Right kidney (tissue), 1 donor: ENCODE measurements around the gene ASTN2.
"Not testable (repeated sequence)": the region's sequence is repeated elsewhere in the genome, so short reads cannot be mapped to it uniquely, and the experiment has no call there.

Experiments
- DNase-seq: peaks from one replicate; pipeline ENCODE4 v3.0.0-alpha.2; 2016

Gene ASTN2

DNA sequence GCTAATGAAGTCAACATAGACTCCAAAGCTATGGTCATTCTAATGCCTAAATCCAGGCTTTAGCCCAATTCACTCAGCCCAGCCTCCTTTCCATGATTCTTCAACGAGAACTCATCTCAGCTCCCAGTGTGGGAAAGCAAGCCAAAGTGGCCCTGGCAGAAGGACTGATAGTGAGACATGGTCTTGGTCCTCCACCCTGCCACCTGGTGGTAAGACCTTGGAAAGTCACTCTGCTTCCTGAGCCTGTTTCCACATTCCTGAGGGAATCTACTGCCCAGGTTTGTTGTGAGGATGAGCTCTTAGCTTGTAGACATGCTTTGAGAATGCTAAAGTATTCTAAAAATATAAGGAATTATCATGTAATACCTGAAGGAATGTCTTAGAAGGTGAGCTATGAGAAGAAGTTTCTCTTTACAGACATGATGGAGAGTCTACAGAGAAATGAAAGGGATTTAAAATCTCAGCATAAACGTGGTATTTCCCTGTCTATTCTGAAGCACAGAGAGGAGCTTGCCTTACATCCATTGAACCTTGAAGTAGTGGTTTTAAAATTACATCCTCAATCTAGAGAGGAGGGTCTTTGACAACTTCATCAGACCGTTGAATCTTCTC, 554.2 kb downstream of the ASTN2 start:
- no peak for DNase-seq

DNA sequence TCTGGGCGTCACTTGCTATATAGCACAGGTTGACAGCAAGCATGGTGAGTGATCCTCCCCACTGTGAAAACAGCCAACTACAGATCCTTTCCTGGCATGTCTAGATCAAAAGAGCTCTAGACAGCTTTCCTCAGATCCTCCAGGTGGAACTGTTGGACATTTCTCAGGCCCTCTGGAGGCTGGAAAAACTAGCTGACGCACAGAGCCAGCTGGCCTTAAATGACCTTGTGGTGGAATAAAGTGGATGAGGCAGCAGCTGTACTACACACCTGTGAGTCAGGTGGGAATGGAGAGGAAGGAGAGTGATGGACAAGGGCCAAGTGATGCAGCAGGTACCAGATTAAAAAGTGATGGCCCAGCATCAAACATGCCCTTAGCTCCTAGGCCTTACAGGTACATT, 555.1 kb downstream of the ASTN2 start:
- no peak for DNase-seq

DNA sequence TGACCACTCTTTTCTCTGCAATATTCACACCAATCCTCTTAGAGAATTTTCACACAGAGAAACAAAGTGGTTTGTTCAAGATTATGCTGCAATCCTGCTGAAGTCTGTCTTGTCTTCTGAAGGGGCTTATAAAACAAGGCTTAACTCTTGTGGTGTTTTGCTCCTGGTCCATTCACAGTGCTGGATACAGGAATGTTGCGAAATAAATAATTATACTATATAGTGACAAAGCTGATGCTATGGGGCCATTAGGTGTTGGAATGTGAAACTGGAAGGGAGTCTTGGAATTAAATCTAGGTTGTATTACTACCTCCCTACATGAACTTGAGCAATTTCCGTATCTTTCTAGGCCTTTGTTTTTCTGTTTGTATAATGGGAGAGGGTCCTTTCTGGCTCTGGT, 557.5 kb downstream of the ASTN2 start:
- DNase-seq = no peak

DNA sequence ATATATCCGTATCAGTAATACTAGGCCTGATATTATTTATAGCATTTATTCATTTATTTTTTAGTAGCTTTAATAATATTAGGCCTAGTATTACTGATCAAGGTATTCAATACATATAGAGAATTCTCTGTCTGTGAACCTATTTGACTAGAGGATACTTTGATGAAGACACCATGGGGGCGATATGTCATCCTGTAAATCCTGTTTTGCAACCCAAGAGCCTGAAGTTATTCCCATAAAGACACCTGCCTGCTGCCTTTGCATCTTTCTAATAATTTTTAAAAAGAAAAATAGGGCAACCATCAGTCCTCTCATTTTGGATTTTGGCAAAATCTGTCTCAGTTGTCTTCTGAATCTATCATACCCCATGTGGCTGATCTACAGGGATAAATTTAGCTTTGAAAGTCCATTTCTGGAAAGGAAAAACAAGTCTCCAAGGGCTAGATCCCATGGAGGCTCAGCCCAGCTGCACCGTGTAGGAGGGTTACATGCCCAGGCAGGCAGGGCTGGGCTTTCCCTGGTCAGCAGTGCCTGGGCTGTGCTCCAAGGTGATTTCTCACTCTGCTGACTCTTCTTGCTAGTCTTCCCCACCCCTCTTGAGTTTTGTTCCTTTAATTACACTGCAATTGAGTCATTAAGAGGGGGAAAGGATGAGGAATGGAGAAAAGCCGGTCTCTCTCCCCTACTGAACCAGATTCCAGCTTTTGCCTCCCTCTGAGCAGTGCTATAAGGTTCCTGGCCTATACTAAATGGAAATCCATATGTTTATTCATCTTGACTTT, 558.8 kb downstream of the ASTN2 start:
- no peak for DNase-seq

DNA sequence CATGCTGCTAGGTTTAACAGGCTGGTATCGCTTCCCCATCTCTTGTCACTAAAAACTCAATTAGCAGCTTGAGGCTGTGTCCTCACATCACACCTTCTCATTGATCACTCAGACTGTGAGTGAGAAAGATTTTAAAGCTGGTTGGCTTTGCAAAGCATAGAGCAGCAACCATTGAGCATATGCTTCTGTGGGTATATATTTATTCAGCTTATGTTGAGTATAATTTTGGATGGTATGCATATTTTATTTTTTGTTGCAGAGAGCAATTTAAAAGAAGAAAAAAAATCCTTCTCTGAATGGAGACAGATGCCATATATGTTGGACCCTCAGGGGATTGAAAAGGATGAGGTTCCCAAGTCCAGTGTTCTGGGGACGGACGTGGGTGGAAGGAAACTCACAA, 565.1 kb downstream of the ASTN2 start:
- no peak for DNase-seq

DNA sequence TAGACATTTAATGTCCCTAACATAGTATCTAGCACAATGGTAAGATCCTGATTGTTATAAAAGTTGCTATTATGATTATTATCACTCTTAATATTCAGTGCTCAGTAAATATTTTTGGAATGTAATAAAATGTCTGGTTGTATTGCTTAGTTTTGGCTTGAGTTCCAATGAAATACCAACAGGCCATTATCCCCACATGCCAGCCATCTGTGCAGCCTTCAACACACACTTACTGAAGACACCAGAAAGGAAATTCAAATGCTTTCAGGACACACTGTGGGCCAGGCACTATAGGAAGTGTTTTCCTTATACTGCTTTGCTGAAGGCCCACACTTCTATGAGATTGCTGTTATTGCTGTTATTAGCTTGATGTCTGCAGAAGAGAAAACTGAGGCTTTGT, 570.2 kb downstream of the ASTN2 start:
- no peak for DNase-seq

DNA sequence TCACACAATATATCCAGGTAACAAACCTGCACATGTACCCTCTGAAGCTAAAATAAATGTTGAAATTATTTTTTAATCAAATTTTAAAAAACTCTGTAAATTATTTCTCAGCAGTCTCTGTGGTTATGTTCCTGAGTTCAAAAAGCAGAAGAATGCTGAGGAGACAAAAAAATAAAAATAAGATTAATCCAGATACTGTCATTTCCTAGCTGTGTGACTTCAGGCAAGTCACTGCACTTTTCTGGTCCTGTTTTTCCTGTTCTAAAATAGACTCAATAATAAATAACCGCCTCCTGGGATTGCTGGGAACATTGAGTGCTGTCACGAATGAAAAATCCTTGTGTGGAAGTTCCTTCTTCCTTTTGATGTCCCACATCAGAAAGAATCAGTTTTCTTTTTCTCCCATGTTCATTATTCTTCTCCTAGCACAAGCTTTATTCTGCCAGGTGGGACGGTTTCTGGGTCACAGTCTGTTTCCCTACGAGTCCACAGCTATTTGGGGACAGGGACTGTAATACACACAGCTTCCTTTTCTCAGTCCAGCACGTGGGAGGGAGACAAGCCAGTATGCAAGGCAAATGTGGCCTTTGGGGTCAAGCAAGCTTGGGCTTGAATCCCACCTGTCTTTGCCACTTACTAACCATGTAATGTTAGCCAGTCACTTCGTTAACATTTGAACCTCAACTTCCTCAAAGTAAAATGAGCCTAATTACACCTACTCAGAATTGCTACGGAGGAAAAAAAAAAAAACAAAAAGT, 570.8 kb downstream of the ASTN2 start:
- no peak for DNase-seq

DNA sequence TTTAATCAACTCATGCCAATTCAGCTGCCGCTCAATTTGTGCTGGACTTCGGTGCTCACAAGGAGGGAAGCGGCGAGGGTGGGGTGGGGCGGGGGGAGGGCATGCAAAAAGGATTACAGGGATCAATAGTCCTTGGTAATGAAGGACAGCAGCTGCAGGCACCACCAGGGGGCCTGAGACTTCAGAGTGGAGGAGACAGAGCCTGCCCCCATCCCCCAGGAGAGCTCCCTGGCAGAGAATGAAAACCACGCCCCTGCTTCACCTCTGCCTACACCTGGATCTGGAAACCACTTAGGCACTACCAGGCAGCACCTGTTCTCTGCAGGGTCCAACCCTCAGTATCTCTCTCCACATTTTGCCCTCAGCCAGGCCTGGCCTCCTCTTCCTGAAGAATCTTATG, 572.2 kb downstream of the ASTN2 start:
- DNase-seq = no peak

DNA sequence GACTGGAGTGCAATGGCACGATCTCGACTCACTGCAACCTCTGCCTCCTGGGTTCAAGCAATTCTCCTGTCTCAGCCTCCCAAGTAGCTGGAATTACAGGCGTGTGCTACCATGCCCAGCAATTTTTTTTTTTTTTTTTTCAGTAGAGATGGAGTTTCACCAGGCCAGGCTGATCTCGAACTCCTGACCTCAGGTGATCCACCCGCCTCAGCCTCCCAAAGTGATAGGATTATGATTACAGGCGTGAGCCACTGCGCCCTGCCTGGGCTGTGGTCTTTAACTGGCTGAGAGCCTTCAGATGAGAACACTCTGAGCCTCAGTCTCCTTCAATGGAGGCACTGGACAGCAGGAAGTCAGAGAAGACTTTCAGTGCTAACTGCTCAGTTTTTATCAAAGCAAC, 576.4 kb downstream of the ASTN2 start:
- DNase-seq = not testable (repeated sequence)

DNA sequence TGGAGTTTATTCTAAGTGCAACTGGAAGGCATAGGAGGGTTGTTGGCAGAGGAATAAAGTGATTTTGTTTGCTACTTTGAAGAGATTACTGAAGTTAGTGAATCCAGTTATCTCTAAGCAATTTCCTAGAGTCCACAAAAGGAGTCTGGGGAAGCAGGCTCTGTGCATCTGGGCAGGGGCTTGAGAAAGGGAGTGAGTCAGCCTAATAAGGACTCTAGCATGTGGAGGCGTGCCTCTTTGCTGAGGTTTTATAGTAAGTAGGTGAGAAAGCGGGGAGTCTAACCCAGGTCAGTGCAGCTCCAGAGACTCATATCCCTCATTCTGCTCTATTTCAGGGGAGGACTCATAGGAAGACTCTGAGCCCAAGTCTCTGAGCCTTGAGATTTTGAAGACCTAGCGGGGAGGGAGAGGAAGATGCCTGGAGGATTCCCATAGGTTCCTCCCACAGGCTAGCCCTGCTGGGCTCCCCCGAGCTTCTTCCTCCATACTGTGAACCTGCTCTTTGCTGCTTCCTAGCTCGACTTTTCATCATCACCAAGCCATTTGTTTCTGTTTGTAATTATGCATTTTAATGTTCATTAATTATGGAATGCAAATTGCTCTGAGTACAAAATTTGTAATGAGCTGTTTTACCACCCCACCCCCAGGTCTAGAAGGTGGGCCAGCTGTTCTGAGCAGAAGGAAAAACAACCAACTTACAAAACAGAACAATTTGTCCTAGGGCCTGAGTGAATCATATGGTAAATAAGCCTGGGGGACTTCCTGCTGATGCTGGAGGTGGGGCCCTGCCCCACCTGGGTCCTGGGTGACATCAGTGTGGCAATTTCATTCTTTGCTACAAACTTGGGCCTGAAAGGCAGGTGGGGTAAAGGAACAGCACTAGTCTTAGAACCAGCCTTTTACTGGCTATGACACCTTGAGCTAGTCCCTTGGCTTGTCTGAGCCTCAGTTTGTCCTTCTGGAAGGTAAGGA, 577.6 kb downstream of the ASTN2 start:
- no peak for DNase-seq

DNA sequence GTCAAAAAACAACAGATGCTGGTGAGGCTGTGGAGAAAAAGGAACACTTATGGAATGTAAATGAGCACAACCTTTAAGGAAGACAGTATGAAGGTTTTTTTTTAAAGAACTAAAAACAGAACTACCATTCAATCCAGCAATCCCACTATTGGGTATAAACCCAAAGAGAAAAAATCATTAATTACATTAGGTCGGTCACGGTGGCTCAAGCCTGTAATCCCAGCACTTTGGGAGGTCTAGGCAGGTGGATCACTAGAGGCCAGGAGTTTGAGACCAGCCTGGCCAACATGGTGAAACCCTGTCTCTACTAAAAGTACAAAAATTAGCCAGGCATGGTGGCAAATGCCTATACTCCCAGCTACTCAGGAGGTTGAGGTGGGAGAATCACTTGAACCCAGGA, 584.5 kb downstream of the ASTN2 start:
- DNase-seq = not testable (repeated sequence)

DNA sequence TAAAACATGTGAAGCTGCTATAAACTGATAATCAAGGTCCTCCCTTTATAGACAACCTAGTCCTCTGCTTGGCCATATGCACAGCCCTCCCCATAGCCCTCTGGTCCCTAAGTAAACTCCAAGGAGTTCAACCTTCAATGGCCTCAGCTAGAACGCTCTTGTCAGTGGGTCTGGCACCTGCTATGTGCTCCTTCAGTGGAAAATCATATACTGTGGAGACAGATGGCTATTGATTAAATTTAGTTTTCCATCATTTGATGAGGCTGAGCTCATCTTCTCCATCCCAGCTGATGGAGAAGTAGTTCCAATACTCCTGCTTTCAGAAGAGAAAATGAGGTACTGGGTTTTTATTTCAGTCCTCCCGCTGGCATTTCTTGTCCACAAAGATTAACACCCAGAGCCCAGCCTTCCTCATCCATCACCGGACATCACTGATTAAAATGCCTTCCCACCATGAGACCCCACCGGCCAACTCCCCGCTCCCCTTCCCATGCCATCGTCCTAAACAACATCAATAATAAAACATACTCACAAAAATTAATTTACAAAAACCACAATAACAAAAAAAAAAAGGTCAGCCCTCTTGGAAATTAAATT, 593.1 kb downstream of the ASTN2 start:
- DNase-seq = no peak

DNA sequence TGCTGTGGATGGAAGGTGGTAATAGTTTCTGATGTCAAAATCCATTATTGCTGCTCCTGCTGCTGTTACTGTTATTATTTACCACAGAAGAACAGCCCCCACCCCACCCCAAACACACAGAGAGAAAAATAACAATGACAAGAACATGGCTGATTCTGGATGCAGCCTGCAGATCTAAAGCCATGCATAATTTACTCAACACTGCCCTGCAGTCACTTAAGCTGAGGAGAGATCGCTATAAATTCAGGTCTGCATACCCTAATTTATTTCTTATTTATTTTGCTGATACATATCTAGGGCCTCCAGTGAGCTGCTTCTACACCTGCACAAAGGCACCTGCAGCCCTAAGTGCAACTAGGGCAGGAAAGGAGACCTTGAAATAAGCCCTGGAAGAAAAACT, 595.7 kb downstream of the ASTN2 start:
- DNase-seq = no peak

DNA sequence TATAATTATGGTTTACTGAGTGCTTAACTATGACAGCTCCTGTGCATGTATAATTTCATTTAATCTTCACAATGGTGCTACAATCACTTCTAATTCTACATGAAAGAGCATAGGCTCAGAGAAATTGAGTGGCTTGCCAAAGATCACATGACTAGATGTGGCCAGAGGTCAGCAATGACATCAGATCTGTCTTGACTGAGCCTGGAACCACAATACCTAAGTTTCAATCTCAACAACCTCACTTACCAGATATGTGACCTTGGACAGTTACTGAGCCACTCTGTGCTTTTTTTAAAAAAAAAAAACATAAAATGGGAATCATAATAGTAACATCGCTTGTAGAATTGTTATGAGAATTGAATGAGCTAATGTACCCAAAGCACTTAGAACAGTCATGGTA, 597.1 kb downstream of the ASTN2 start:
- DNase-seq = no peak

DNA sequence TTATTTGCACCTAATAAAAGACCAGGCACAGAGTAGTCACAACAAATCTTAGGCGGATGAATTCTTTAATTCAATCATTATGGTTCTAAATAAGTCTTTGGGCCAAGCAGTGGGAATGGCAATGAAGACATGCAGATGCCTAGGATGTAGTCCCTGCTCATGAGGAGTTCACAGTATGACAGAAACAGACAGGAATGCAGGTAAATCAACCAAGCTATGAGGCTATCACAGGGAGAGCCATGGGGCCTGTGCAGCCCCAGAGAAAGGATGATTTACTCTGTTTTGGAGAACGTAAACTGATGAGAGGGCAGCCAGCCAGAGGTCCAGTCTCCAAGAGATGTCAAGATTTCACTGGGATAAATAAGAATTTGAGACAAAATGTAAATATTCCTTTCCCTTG, 598.4 kb downstream of the ASTN2 start:
- DNase-seq = no peak

DNA sequence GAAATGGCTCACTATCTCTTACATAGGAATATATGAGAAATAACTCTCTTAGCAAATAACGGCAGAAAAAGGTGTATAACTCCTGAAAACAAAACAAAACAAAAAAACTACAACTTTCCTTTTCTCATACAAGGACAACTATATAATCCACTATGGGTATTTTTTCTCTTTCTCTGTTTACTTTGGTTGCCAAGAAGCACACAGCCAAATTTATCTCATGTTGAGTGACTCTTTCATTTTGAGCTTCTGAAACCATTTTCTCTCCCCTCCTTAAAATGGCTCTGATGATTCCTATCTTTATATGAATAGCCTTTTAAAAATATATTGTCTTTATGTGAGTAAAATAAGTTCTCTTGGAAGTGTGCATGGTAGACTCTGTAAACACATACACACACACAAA, 599.0 kb downstream of the ASTN2 start:
- no peak for DNase-seq

DNA sequence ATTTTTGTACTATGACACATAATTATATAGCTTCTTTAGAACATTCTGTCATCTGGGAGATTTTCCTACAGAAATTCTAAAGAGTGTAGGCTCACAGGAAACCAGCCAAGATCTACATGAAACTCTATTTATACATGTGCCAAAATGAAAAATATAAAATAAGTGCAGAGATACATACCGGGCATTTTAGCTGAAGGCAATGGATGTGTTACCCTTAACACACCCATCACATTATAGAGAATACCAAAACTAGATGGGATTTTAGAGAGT, 601.9 kb downstream of the ASTN2 start:
- no peak for DNase-seq

DNA sequence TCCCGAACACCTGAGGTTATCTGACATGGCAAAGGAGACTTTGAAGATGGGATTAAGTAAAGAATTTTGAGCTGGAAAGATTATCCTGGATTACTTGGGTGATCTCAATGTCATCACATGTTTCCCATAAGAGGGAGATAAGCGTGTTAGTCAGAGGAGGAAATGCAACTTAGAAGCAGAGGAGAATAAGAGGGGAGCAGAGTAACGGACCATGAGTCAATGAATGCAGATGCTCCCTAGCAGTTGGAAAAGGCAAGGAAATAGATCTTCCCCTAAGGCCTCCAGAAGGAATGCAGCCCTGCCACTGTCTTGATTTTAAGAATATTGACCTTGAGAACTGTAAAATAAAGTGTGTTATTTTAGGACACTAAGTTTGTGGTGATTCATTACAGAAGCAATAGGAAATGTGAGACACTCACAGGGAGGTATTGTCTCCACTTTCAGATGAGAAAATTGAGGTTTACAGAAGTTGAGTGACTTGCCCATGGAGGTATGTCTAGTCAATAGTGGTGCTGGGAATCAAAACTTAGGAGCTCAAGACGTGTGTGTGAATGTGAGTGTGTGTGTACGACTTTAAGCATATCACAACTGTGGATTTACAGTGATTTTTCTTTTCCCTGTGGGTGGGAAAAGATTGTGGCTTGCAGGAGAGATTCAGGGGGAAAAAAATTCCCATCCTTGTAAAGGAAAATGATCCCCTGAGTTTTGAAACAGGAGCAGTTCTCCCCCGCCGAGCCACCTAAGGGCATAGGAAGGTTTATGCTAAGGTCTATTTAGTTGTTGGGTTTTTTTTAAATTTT, 602.4 kb downstream of the ASTN2 start:
- DNase-seq = no peak

DNA sequence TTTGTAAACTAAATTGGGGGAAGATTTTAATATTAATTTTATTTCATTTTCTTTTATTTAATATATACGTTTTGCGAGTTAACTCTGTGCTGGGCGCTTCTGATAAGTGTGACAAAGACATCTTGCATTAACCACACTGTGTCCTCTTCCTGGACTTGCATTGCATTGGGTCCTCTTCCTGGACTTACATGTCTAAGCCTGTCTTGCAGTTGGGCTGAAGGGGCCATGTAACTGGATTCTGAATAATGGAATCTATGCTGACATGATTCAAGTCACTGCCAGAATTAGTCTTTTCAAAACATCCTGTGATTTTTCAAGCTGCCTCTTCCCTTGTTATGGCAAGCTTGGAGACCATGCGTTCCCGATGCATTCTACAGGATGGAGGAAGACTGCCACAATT, 605.2 kb downstream of the ASTN2 start:
- no peak for DNase-seq

DNA sequence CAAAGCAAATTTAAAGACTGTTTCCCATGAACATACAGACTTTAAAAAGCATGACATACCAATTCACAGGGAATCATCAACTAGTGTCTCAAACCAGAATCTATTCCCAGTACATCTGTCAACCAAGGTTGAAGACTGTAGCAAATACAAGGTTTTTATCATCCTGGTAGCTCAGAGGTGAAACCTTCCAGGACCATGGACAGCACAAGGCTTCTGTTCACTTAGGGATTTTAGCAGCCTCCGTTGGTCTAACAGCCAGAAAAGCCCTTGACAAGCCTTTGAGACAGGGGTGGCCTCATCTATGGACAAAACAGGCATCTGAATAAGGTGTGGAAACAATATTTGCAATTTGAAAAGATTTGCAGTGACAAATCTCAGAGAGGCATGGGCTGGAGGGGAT, 608.8 kb downstream of the ASTN2 start:
- no peak for DNase-seq

DNA sequence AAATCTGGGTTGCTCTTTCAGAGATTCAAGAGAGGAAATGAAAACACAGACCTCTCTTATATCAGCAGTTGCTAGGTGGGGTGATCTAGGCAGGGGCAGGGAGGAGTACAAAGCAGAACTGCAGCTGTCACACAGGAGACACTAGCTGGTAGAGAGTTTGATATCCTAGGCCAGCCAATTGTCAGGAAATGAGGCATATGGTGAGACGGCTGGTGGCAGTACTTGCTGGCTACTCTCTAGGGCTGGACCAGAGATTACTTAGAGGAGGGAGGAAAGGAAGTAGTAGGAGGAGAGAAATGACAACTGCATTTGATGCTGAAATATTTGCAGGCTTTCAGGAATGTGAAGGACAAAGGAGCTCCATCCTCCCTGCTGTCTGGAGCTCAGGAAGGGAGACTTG, 614.0 kb downstream of the ASTN2 start:
- DNase-seq = no peak
